ENCODE data around the gene EIF2D.
"Not testable (repeated sequence)": the region's sequence is repeated elsewhere in the genome, so short reads cannot be mapped to it uniquely, and the experiment has no call there.

The EIF2D gene

DNA sequence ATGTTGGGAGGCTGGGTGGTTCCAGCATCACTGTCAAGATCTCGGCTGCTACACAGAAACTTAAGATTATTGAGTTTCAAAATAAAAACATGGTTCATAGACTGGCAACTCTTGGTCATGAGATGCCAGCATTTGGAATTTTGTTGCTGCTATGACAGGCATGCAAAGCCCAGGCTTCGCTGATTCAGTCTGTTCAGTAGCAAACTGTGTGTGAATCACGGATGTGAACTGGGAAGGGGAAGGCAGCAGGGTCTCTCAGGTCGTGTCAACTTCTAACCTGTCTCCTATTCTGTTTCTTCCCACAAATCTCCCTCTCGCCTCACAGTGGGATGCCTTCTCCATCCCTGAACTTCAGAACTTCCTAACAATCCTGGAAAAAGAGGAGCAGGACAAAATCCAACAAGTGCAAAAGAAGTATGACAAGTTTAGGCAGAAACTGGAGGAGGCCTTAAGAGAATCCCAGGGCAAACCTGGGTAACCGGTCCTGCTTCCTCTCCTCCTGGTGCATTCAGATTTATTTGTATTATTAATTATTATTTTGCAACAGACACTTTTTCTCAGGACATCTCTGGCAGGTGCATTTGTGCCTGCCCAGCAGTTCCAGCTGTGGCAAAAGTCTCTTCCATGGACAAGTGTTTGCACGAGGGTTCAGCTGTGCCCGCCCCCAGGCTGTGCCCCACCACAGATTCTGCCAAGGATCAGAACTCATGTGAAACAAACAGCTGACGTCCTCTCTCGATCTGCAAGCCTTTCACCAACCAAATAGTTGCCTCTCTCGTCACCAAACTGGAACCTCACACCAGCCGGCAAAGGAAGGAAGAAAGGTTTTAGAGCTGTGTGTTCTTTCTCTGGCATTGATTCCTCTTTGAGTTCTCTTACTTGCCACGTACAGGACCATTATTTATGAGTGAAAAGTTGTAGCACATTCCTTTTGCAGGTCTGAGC lies 25.5 kb downstream of the EIF2D start:
- DNase-seq (ENCODE audit: low read depth, low spot score) = no peak
- Histone ChIP-seq H3K36me3 (ENCODE audit: insufficient read depth, insufficient read length, low read length) (peaks cover 42% of the 10 kb centered on the region), H3K9me3 (ENCODE audit: insufficient read depth, low read length) (no peaks in the 10 kb centered on the region), H3K9ac (ENCODE audit: insufficient read length, low read depth) (no peak overlapping the region), H3K4me1 (ENCODE audit: insufficient read depth, insufficient read length) (peaks cover 3% of the 10 kb centered on the region), H3K4me3 (ENCODE audit: insufficient read length, low read depth) (no peak overlapping the region), H3K27me3 (ENCODE audit: insufficient read depth, insufficient read length) (no peaks in the 10 kb centered on the region)
- TF ChIP-seq ZNF274 (IDR thresholded peaks at IDR 0.05; ENCODE audit: low read depth, low read length) (no peak), SUZ12 (IDR thresholded peaks at IDR 0.05; ENCODE audit: extremely low read depth, insufficient read depth, insufficient read length) (no peak), YY1 (IDR thresholded peaks at IDR 0.05; ENCODE audit: insufficient read depth, insufficient read length) (no peak)

GRCh38 chr1:206584683-206585082 lies 27.6 kb downstream of the EIF2D start:
- TF ChIP-seq SUZ12 (IDR thresholded peaks at IDR 0.05; ENCODE audit: extremely low read depth, insufficient read depth, insufficient read length) (no peak), YY1 (IDR thresholded peaks at IDR 0.05; ENCODE audit: insufficient read depth, insufficient read length) (no peak), ZNF274 (IDR thresholded peaks at IDR 0.05; ENCODE audit: low read depth, low read length) (no peak)
- no peak for DNase-seq (ENCODE audit: low read depth, low spot score)
- H3K9ac ChIP-seq (ENCODE audit: insufficient read length, low read depth) = no peak overlapping the region
- H3K36me3 ChIP-seq (ENCODE audit: insufficient read depth, insufficient read length, low read length) = peaks cover 21% of the 10 kb centered on the region
- H3K4me3 ChIP-seq (ENCODE audit: insufficient read length, low read depth) = no peak overlapping the region
- peaks cover 3% of the 10 kb centered on the region for H3K4me1 ChIP-seq (ENCODE audit: insufficient read depth, insufficient read length)
- no peaks in the 10 kb centered on the region for H3K9me3 ChIP-seq (ENCODE audit: insufficient read depth, low read length)
- no peaks in the 10 kb centered on the region for H3K27me3 ChIP-seq (ENCODE audit: insufficient read depth, insufficient read length)

- H3K9me3 ChIP-seq (ENCODE audit: insufficient read depth, low read length) = no peaks in the 10 kb centered on the region
- no peaks in the 10 kb centered on the region for H3K27me3 ChIP-seq (ENCODE audit: insufficient read depth, insufficient read length)
- peak; percentile 64 for DNase-seq (ENCODE audit: low read depth, low spot score)
- peaks cover 15% of the 10 kb centered on the region for H3K36me3 ChIP-seq (ENCODE audit: insufficient read depth, insufficient read length, low read length)
- TF ChIP-seq YY1 (IDR thresholded peaks at IDR 0.05; ENCODE audit: insufficient read depth, insufficient read length) = no peak
- no peak overlapping the region for H3K4me3 ChIP-seq (ENCODE audit: insufficient read length, low read depth)
- H3K9ac ChIP-seq (ENCODE audit: insufficient read length, low read depth) = no peak overlapping the region
- peaks cover 3% of the 10 kb centered on the region for H3K4me1 ChIP-seq (ENCODE audit: insufficient read depth, insufficient read length)
These were observed 28.3 kb downstream of the EIF2D start for GRCh38 chr1:206583707-206584648.

- Histone ChIP-seq H3K27me3 (ENCODE audit: insufficient read depth, insufficient read length) (no peaks in the 10 kb centered on the region), H3K4me1 (ENCODE audit: insufficient read depth, insufficient read length) (peaks cover 3% of the 10 kb centered on the region), H3K9me3 (ENCODE audit: insufficient read depth, low read length) (no peaks in the 10 kb centered on the region), H3K4me3 (ENCODE audit: insufficient read length, low read depth) (no peak overlapping the region), H3K36me3 (ENCODE audit: insufficient read depth, insufficient read length, low read length) (peaks cover 14% of the 10 kb centered on the region), H3K9ac (ENCODE audit: insufficient read length, low read depth) (no peak overlapping the region)
- TF ChIP-seq ZNF274 (IDR thresholded peaks at IDR 0.05; ENCODE audit: low read depth, low read length) = no peak
- no peak for TF ChIP-seq SUZ12 (IDR thresholded peaks at IDR 0.05; ENCODE audit: extremely low read depth, insufficient read depth, insufficient read length)
- no peak for TF ChIP-seq YY1 (IDR thresholded peaks at IDR 0.05; ENCODE audit: insufficient read depth, insufficient read length)
- no peak for DNase-seq (ENCODE audit: low read depth, low spot score)
These were observed 29.1 kb downstream of the EIF2D start for GRCh38 chr1:206582971-206583706.

DNA sequence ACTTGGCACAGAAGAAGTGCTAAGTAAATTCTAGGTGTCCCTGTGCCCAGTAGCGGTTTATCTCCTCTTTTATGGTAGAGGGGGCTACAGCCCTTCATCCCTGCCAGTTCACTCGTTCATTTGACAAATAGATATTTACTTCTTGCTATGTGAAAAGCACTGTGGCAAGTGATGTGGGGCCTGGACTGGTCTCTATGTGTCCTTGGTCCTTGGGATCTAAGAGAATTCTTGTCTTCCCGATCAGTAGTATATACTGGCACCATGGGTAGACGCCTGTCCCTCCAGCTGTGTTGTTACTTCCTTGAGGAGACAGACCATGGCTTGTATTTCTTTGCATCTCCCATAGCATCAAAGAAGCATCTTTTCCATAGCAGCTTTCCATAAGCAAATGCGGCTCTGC lies 29.7 kb downstream of the EIF2D start:
- H3K9me3 ChIP-seq (ENCODE audit: insufficient read depth, low read length) = no peaks in the 10 kb centered on the region
- peaks cover 8% of the 10 kb centered on the region for H3K36me3 ChIP-seq (ENCODE audit: insufficient read depth, insufficient read length, low read length)
- H3K4me1 ChIP-seq (ENCODE audit: insufficient read depth, insufficient read length) = peaks cover 3% of the 10 kb centered on the region
- no peak for DNase-seq (ENCODE audit: low read depth, low spot score)
- H3K27me3 ChIP-seq (ENCODE audit: insufficient read depth, insufficient read length) = no peaks in the 10 kb centered on the region
- TF ChIP-seq SUZ12 (IDR thresholded peaks at IDR 0.05; ENCODE audit: extremely low read depth, insufficient read depth, insufficient read length) (no peak), YY1 (IDR thresholded peaks at IDR 0.05; ENCODE audit: insufficient read depth, insufficient read length) (no peak), ZNF274 (IDR thresholded peaks at IDR 0.05; ENCODE audit: low read depth, low read length) (no peak)
- H3K4me3 ChIP-seq (ENCODE audit: insufficient read length, low read depth) = no peak overlapping the region
- no peak overlapping the region for H3K9ac ChIP-seq (ENCODE audit: insufficient read length, low read depth)

- Histone ChIP-seq H3K36me3 (ENCODE audit: insufficient read depth, insufficient read length, low read length) (peaks cover 2% of the 10 kb centered on the region), H3K4me1 (ENCODE audit: insufficient read depth, insufficient read length) (peaks cover 3% of the 10 kb centered on the region), H3K27me3 (ENCODE audit: insufficient read depth, insufficient read length) (no peaks in the 10 kb centered on the region), H3K9ac (ENCODE audit: insufficient read length, low read depth) (no peak overlapping the region), H3K4me3 (ENCODE audit: insufficient read length, low read depth) (no peak overlapping the region), H3K9me3 (ENCODE audit: insufficient read depth, low read length) (no peaks in the 10 kb centered on the region)
- no peak for TF ChIP-seq ZNF274 (IDR thresholded peaks at IDR 0.05; ENCODE audit: low read depth, low read length)
- no peak for TF ChIP-seq SUZ12 (IDR thresholded peaks at IDR 0.05; ENCODE audit: extremely low read depth, insufficient read depth, insufficient read length)
- TF ChIP-seq YY1 (IDR thresholded peaks at IDR 0.05; ENCODE audit: insufficient read depth, insufficient read length) = no peak
- no peak for DNase-seq (ENCODE audit: low read depth, low spot score)
These were observed 30.7 kb downstream of the EIF2D start for GRCh38 chr1:206581571-206581981.

DNA sequence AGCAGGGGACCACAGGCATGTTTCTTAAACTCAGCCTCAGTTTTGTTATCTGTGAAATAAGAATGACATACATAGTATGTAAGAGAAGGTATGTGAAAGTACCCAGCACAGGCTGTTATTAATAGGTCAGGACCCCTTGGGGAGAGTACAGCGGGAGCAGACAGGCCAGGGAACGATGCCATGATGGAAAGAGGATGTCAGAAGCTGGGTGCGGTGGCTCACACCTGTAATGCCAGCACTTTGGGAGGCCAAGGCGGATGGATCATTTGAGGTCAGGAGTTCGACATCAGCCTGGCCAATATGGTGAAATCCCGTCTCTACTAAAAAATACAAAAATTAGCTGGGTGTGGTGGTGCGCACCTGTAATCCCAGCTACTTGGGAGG lies 31.2 kb downstream of the EIF2D start:
- H3K4me1 ChIP-seq (ENCODE audit: insufficient read depth, insufficient read length); H3K27me3 ChIP-seq (ENCODE audit: insufficient read depth, insufficient read length); H3K36me3 ChIP-seq (ENCODE audit: insufficient read depth, insufficient read length, low read length); H3K9ac ChIP-seq (ENCODE audit: insufficient read length, low read depth); DNase-seq (ENCODE audit: low read depth, low spot score); H3K9me3 ChIP-seq (ENCODE audit: insufficient read depth, low read length); H3K4me3 ChIP-seq (ENCODE audit: insufficient read length, low read depth): not testable (repeated sequence)
